DOHH2 (cell line): ENCODE data around the gene KAT2A.

ENCODE experiments used
- H3F3A ChIP-seq: fragments of 200-600 bp; sonication (generic), shearing (Covaris generic); 2 replicates; pipeline ENCODE4 v1.6.0; 2016; ENCODE audit warnings: antibody characterized with exemption, mild to moderate bottlenecking; ENCODE audit not compliant: control insufficient read depth, insufficient read depth
- H3K27ac ChIP-seq: fragments of 200-600 bp; sonication (generic); 2 replicates; pipeline ENCODE4 v1.5.1; 2014; ENCODE audit warnings: low read depth, mild to moderate bottlenecking, low read length, moderate library complexity
- H3K27me3 ChIP-seq: fragments of 200-600 bp; sonication (generic); 2 replicates; pipeline ENCODE4 v1.6.1; 2014; ENCODE audit warnings: mild to moderate bottlenecking, low read length, mixed read lengths; ENCODE audit not compliant: control insufficient read depth
- H3K36me3 ChIP-seq: fragments of 200-600 bp; sonication (generic); 2 replicates; pipeline ENCODE4 v1.6.1; 2014; ENCODE audit warnings: mild to moderate bottlenecking, low read length, moderate library complexity, mixed read lengths; ENCODE audit not compliant: control insufficient read depth
- H3K4me1 ChIP-seq: fragments of 200-600 bp; sonication (generic); 2 replicates; pipeline ENCODE4 v1.6.1; 2014; ENCODE audit warnings: mild to moderate bottlenecking, low read length, mixed read lengths; ENCODE audit not compliant: control insufficient read depth
- H3K4me2 ChIP-seq: fragments of 200-600 bp; sonication (generic); 2 replicates; pipeline ENCODE4 v1.6.0; 2014; ENCODE audit warnings: mild to moderate bottlenecking, low read length, moderate library complexity
- H3K4me3 ChIP-seq: fragments of 200-600 bp; sonication (generic); 2 replicates; pipeline ENCODE4 v1.5.1; 2014; ENCODE audit warnings: mild to moderate bottlenecking, low read length, mixed read lengths
- H3K79me2 ChIP-seq: fragments of 200-600 bp; sonication (generic); 2 replicates; pipeline ENCODE4 v1.6.1; 2014; ENCODE audit warnings: mild to moderate bottlenecking, low read length, mixed read lengths; ENCODE audit not compliant: control insufficient read depth
- H3K9me2 ChIP-seq: fragments of 200-600 bp; sonication (generic); replicated peaks from 2 replicates; pipeline ENCODE4 v1.6.1; 2014; ENCODE audit warnings: mild to moderate bottlenecking, low read length, mixed read lengths; ENCODE audit not compliant: control insufficient read depth
- H3K9me3 ChIP-seq: fragments of 200-600 bp; sonication (generic); 2 replicates; pipeline ENCODE4 v1.6.1; 2014; ENCODE audit warnings: antibody characterized with exemption, low read length, mixed read lengths; ENCODE audit not compliant: control insufficient read depth, insufficient read depth
- H4K20me1 ChIP-seq: fragments of 200-600 bp; sonication (generic); 2 replicates; pipeline ENCODE4 v1.6.0; 2014; ENCODE audit warnings: low read depth, mild to moderate bottlenecking, antibody characterized with exemption, low read length, moderate library complexity; ENCODE audit not compliant: control insufficient read depth, insufficient read depth
- CTCF ChIP-seq: fragments of 200-600 bp; sonication (generic); IDR thresholded peaks from one replicate; pipeline ENCODE4 v1.5.1; 2014; ENCODE audit warnings: antibody characterized with exemption, mild to moderate bottlenecking, low read depth, low read length; ENCODE audit not compliant: poor library complexity, severe bottlenecking
- EZH2phosphoT487 ChIP-seq: fragments of 200-600 bp; sonication (generic); IDR thresholded peaks from 2 replicates; pipeline ENCODE4 v1.6.1; 2017; ENCODE audit warnings: borderline replicate concordance, mild to moderate bottlenecking, antibody characterized with exemption, low read length, moderate library complexity, mixed read lengths

Gene KAT2A

GRCh38 chr17:42126836-42127235, 5.7 kb upstream of the KAT2A start:
- peaks cover 6% of the 10 kb centered on the region for H4K20me1 ChIP-seq
- peaks cover 13% of the 10 kb centered on the region for H3K79me2 ChIP-seq
- no peak overlapping the region for H3K4me2 ChIP-seq
- H3K27ac ChIP-seq = no peak overlapping the region
- peaks cover 72% of the 10 kb centered on the region for H3K36me3 ChIP-seq
- H3K27me3 ChIP-seq = no peaks in the 10 kb centered on the region
- no peak overlapping the region for H3K4me3 ChIP-seq
- H3K9me2 ChIP-seq = no peaks in the 10 kb centered on the region
- TF ChIP-seq CTCF (no peak), EZH2phosphoT487 (no peak)
- peaks cover 7% of the 10 kb centered on the region for H3K4me1 ChIP-seq
- no peaks in the 10 kb centered on the region for H3K9me3 ChIP-seq
- H3F3A ChIP-seq = peaks cover 2% of the 10 kb centered on the region; the same call in 1 of the 2 replicates

- H3K4me3 ChIP-seq = no peak overlapping the region
- peaks cover 59% of the 10 kb centered on the region for H3K36me3 ChIP-seq
These were observed 4.4 kb upstream of the KAT2A start for GRCh38 chr17:42125565-42125964.

GRCh38 chr17:42124256-42124655, 3.1 kb upstream of the KAT2A start:
- Histone ChIP-seq H3K79me2 (peaks cover 6% of the 10 kb centered on the region), H3K4me2 (no peak overlapping the region), H3K9me3 (no peaks in the 10 kb centered on the region), H3F3A (peaks cover 2% of the 10 kb centered on the region; the same call in 1 of the 2 replicates), H3K4me1 (peaks cover 15% of the 10 kb centered on the region), H4K20me1 (no peaks in the 10 kb centered on the region), H3K27ac (no peak overlapping the region), H3K27me3 (no peaks in the 10 kb centered on the region), H3K9me2 (no peaks in the 10 kb centered on the region), H3K36me3 (peaks cover 50% of the 10 kb centered on the region), H3K4me3 (no peak overlapping the region)
- TF ChIP-seq CTCF (no peak), EZH2phosphoT487 (no peak)

More at GRCh38 chr17:42125565-42125964, 4.4 kb upstream of the KAT2A start:
- Histone ChIP-seq H3K9me2 (no peaks in the 10 kb centered on the region), H4K20me1 (no peaks in the 10 kb centered on the region), H3K27me3 (no peaks in the 10 kb centered on the region), H3K27ac (no peak overlapping the region), H3K4me2 (no peak overlapping the region), H3K9me3 (no peaks in the 10 kb centered on the region), H3F3A (peaks cover 2% of the 10 kb centered on the region; the same call in 1 of the 2 replicates), H3K79me2 (peaks cover 1% of the 10 kb centered on the region), H3K4me1 (peaks cover 5% of the 10 kb centered on the region)
- no peak for TF ChIP-seq CTCF
